SU-DHL-6 (cell line): ENCODE results near the gene INSR.

ENCODE experiments used
- EZH2phosphoT487 ChIP-seq: fragments of 200-600 bp; sonication (generic), shearing (Covaris generic); conservative IDR thresholded peaks from 2 replicates; pipeline ENCODE4 v1.6.1; 2018; ENCODE audit warnings: mild to moderate bottlenecking, antibody characterized with exemption, low read length, moderate library complexity, mixed read lengths
- TF ChIP-seq, protein P1 (sequence below): fragments of 200-600 bp; sonication (generic); IDR thresholded peaks from one replicate; pipeline ENCODE4 v1.5.1; 2017; ENCODE audit warnings: antibody characterized with exemption, mild to moderate bottlenecking, low read length, moderate library complexity; ENCODE audit not compliant: insufficient read depth, poor library complexity, severe bottlenecking

DNA sequence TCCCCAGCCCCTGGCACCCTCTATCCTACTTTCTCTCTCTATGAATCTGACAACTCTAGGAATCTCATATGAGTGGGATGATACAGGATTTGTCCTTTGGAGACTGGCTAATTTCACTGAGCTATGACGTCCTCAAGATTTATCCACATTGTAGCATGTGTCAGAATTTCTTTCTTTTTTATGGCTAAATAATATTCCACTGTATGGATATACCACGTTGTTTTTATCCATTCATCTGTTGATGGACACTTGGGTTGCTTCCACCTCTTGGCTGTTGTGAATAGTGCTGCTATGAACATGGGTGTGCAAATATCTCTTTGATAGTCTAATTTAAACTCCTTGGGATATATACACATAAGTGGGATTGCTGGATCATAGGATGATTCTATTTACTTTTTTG, 24.0 kb upstream of the INSR start:
- TF ChIP-seq, protein P1, sequence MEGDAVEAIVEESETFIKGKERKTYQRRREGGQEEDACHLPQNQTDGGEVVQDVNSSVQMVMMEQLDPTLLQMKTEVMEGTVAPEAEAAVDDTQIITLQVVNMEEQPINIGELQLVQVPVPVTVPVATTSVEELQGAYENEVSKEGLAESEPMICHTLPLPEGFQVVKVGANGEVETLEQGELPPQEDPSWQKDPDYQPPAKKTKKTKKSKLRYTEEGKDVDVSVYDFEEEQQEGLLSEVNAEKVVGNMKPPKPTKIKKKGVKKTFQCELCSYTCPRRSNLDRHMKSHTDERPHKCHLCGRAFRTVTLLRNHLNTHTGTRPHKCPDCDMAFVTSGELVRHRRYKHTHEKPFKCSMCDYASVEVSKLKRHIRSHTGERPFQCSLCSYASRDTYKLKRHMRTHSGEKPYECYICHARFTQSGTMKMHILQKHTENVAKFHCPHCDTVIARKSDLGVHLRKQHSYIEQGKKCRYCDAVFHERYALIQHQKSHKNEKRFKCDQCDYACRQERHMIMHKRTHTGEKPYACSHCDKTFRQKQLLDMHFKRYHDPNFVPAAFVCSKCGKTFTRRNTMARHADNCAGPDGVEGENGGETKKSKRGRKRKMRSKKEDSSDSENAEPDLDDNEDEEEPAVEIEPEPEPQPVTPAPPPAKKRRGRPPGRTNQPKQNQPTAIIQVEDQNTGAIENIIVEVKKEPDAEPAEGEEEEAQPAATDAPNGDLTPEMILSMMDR = no peak
- TF ChIP-seq EZH2phosphoT487 = no peak
